Measurements from ENCODE around the gene LMTK3.

The LMTK3 gene

GRCh38 chr19:48468772-48469288, 42.8 kb downstream of the LMTK3 start:
- DNase-seq = peak; percentile 99

- DNase-seq = no peak
Observed at GRCh38 chr19:48466561-48467325, 44.9 kb downstream of the LMTK3 start.

DNA sequence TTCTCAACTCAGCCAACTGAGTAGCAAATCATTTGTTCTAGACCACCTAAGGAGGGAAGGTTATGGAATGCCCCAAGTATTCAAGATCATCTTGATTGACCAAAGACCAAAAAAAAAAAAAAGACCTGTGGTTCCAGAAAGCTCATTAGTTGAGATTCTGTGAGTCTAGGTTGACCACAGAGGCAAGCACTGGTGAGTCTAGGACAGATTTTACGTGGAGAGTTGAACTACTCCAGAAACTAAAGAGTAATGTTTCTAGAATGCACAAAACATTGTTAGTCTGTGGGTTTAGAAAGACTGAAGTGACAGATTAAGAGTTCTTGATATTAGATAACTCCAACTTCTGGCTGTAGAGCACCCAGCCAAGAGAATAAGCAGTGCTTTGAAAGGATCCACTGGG, 46.4 kb downstream of the LMTK3 start:
- DNase-seq = no peak

DNA sequence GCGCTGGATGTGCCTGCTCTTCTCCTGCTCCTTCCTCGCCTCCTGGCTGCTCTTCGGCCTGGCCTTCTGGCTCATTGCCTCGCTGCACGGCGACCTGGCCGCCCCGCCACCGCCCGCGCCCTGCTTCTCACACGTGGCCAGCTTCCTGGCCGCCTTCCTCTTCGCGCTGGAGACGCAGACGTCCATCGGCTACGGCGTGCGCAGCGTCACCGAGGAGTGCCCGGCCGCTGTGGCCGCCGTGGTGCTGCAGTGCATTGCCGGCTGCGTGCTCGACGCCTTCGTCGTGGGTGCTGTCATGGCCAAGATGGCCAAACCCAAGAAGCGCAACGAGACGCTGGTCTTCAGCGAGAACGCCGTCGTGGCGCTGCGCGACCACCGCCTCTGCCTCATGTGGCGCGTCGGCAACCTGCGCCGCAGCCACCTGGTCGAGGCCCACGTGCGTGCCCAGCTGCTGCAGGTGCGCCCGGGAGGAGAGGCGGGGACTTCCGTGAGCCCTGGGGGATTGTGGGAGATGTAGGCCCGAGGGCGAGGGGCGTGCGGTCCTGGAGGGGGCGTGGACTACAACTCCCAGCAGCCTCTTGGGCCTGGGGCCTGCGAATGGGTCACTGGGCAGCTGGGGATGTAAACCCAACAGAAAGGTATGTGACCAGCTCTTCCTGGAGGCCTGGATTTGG, 49.5 kb downstream of the LMTK3 start:
- DNase-seq = no peak

GRCh38 chr19:48461651-48461981, 50.0 kb downstream of the LMTK3 start:
- no peak for DNase-seq

DNA sequence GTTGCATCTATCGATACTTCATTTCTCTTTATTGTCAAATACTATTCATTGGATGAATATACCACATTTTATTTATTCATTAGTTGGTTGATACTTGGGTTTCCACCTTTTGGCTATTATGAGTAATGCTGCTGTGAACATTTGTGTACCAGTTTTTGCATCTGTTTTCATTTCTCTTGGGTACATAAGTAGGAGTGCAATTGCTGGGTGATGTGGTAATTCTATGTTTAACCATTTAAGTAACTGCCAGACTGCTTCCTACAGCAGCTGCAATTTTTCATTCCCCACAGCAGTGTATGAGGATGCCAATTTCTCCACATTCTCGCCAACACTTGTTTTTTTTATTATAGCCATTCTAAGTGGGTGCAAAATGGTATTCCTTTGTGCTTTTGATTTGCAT, 53.6 kb downstream of the LMTK3 start:
- no peak for DNase-seq

DNA sequence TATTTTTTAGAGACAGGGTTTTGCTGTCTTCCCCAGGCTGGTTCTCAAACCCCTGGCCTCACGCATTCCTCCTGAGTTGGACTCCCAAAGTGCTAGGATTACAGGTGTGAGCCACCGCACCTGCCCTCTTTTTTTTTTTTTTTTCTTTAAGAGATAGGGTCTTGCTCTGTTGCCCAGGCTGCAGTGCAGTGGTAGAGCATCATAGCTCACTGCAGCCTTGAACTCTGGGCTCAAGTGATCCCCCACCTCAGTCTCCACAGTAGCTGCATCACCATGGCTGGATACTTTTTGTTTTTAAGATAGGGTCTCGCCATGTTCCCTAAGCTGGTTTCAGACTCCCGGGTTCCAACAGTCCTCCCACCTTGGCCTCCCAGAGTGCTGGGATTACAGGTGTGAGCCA, 54.8 kb downstream of the LMTK3 start:
- DNase-seq = no peak

DNA sequence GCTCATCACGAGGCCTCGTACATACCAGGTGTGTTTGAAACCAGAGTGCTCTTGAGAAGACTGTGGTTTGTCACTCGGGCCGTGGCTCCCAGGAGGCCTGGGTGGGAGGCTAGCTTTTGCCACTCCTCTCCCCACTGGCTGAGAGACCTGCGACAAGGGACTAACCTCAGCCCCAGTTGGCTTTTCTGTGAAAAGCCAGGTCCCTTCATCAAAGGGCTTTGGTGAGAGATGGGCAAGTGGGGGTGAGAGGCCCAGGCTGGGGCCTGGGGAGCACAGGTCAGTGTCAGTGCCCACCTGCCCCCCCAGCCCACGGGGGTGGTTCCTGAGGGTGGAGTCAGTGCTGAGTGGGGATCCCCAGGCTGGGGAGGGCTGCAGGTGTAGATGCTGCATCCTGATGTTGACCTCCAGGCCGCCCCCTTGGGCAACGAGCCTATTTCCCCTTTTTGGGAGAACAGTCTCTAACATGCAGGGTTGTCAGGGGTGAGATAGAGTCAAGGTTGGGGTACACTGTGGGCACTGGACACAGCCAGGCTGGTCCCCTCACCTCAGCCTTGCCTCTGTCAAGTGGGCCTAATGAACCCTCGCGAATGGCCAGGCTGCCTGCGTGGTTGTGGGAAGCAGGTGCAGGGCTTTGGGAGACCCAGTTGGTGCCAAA, 55.6 kb downstream of the LMTK3 start:
- no peak for DNase-seq

- no peak for DNase-seq
Observed at GRCh38 chr19:48455171-48455907, 56.3 kb downstream of the LMTK3 start, which contains the start of gene KCNJ14. Gene KCNJ14 (plus strand): TSS chr19:48455574. CDS start chr19:48461725, 6,151 bp downstream.

GRCh38 chr19:48454150-48454730, 57.4 kb downstream of the LMTK3 start:
- no peak for DNase-seq

GRCh38 chr19:48452289-48453190, 59.1 kb downstream of the LMTK3 start:
- no peak for DNase-seq

DNA sequence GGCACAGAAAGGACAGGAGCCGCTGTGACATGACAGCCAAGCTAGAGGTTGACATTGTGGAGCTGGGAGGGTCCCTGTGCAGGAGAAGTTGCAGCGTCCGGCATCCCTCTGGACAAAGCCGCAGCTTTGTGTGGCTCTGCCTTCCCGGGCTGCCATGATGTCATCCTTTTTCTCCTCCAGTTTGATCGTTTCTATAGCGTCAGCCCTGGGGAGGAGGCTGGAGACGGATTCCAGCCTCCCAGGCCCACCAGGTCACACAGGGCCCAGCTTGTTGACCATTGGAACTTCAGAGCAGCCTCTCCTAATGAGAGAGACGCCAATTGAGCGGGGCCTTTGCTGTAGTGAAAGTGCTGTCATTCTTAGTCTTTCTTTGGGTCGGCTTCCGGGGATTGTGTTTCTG, 60.0 kb downstream of the LMTK3 start:
- DNase-seq = no peak

DNA sequence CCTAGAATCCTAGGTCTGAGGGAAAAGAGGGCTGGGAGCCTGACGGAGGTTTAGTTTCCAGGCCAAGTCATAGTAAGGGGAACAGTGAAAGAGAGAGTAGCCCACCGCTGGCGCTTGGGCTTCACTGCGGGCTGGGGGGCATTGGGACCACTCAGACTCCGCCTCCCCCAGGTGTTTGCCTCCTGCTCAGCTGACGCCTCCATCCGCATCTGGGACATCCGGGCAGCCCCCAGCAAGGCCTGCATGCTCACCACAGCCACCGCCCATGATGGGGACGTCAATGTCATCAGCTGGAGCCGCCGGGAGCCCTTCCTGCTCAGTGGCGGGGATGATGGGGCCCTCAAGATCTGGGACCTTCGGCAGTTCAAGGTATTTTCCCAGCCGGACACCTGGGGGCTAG, 60.8 kb downstream of the LMTK3 start:
- no peak for DNase-seq

GRCh38 chr19:48450441-48450840, 61.2 kb downstream of the LMTK3 start:
- DNase-seq = no peak

DNA sequence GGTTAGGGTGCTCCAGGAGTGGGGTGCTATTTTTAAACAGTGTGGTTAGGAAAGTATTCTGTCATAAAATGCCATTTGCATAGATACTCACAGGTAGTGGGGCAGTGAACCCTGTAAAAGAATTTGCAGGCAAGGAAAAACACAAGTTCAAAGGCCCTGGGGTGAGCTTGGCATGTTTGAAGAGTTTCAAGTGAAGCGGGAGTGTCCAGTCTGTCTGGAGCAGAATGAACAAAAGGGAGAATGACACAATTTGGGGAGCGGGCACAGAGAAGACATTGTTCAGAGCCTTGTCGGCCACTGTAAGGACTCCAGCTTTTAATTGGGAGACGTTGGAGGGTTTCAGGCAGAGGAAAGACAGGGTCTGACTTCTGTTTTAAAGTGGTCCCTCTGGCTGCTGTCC, 63.1 kb downstream of the LMTK3 start:
- DNase-seq = no peak

- no peak for DNase-seq
Observed at GRCh38 chr19:48446579-48446978, 65.1 kb downstream of the LMTK3 start.

GRCh38 chr19:48445606-48446481, 65.8 kb downstream of the LMTK3 start, which contains the start of gene GRWD1:
Gene GRWD1 (plus strand): TSS chr19:48445983. CDS start chr19:48446006, 23 bp downstream.
- DNase-seq = peak; percentile 88

- no peak for DNase-seq
Observed at GRCh38 chr19:48445256-48445605, 66.4 kb downstream of the LMTK3 start.

DNA sequence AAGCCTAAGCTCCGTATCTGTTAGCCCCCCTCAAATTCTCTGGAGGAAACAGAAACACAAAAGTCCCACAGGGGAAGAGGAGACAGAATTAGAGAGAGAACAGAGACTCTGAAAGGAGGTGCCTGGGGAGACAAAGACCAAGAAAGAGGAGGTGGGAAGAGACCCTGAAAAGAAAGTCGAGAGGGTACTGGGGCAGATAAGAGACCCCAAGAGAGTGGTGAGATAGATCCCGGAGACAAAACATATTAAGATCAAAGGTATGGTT, 66.8 kb downstream of the LMTK3 start:
- no peak for DNase-seq

GRCh38 chr19:48444129-48444935, 67.3 kb downstream of the LMTK3 start:
- DNase-seq = no peak

Measured in effector CD8-positive, alpha-beta T cell (primary cell).